Subcutaneous adipose tissue (tissue), 4 donors: ENCODE results near the gene ZNF664. TPM values are rescaled to one million over a fixed set of nuclear protein-coding genes. Genes with fewer than 3 reads are reported as not detected.

Source experiments
- CTCF ChIP-seq: fragments of 450-650 bp; IDR thresholded peaks from one replicate; pipeline ENCODE4 v1.5.1; 2016; ENCODE audit warnings: low read depth, mild to moderate bottlenecking, control low read depth, antibody characterized with exemption, moderate library complexity
- total RNA-seq, 4 donors: library from RNA; depleted of rRNA; stranded (reverse); fragments of >200 nt; gene quantifications; one replicate each; pipeline ENCODE4 v1.1.0, GENCODE V29; 2016

Gene ZNF664
- total RNA-seq, 4 donors from 2014 or later: 80.2 to 115 (median 92.6) TPM

DNA sequence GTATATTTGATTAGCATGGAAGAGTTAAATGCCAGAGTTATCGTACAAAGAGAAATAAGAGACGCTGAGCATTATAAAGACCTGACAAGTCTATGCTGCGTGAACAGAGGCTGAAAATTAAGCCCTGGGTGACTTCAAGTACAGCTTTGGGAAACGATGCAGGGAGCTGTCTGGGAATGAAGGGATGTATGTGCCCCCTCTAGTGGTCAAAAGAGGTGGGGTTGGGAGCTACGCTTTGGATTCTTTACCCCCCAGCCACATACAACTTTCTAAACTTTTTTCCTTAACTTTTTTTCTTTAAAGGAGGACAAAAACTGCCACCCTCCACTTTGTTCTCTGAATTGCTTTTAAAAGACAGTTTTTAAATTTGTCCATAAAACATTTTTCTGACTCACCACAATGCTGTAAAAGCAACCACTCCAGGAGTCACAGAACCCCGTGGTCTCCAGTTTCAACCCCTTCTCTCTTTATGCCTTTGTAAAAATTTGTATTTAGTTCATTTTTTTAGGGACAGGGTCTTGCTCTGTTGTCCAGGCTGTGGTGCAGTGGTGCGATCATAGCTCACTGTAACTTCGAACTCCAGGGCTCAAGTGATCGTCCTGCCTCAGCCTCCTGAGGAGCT is 59.4 kb downstream of the ZNF664 start:
- TF ChIP-seq CTCF: no peak

DNA sequence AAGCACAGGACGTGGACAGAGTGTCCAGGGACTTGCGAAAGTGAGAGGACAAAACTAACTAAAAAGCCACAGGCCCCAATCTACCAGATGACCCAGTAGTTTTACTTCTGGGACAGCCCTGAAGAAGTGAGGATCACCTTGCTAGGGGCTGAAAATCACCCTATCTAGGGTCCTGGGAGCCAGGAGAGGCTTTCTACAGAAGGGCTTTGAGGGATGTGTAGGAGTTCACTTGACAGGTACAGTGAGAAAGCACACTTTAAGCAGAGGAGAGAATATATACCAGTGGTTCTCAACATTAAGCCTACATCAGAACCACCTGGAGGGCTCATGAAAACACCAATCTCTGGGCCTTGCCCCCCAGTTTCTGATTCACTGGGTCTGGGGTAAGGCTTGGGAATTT is 60.8 kb downstream of the ZNF664 start:
- TF ChIP-seq CTCF: no peak

DNA sequence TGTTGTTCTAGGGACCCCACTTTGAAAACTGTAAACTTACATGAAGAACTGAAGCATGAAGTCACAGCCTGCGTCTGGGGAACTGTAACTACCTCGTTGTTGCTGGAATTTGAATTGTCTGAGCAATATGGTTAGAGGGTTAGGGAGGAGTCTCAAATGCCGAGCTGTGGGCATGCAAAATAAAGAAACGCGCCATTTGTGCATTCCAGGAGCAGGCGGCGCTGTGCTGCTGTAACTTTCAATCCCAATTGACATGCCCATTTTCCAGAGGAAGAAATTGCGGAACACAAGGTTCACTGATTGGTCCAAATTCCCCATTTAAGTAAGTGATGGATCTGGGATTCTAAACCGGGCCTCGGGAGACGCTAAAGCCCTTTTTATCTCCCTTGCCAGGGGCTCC is 61.3 kb downstream of the ZNF664 start:
- no peak for TF ChIP-seq CTCF

DNA sequence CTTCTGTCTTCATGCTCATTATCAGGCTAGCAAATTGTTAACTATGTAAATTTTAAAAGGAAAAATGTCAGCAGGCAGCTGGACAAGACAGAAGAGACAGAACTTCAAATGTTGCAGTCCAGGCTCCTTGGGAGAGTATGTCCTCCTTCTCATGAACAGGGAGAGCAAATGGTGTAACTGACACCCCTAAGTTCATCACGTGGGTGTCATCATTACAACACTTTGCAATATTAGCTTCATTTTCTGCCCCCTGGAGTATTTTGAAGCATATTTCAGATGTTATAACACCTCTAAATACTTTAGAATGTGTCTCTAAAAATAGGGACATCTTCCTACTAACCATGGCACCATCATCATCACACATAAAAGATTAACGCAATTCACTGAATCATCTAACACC is 62.1 kb downstream of the ZNF664 start:
- no peak for TF ChIP-seq CTCF

DNA sequence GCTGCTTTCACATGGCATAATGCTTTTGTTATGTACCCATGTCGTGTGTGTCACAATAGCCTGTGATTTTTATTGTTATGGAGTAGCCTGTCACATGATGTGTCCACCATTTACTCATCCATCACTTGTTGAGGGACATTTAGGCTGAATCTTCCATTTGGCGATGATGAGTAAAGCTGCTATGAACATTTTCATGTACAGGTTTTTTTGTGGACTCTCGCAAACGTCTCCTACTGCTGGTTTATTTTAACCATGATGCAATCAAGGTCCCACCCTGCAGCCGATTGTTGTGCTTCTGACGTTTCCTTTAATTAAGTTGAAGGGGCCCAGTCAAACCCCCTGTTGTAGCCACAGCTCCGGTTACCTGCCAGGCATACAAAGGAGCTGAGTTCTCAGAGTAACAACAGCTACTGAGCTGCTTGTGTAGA is 63.2 kb downstream of the ZNF664 start:
- TF ChIP-seq CTCF: no peak

DNA sequence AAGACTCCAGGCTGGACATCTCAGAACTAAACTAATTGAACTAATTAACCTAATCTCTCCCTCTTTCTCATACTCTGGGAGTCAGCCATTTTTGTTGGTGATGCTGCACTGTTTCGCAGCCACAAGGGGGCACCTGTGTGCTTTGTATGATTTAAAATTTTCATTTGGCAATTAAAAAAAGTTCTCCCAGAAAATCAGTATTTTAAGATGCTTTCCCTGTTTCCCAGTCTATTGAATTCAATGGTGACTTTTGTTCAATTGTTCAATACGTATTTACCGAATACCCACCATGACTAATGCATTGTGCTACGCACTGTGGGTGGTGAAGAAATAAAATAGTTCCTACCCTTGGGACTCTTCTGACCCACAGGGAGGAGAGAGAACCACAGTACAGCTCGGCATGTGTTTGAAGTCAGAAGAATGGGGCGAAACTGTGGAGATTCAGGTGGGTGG is 63.7 kb downstream of the ZNF664 start:
- no peak for TF ChIP-seq CTCF

GRCh38 chr12:124037331-124037730 is 64.3 kb downstream of the ZNF664 start:
- no peak for TF ChIP-seq CTCF
